ENCODE measurements around the gene TMCC1.
"Not testable (repeated sequence)": the region's sequence is repeated elsewhere in the genome, so short reads cannot be mapped to it uniquely, and the experiment has no call there.

GRCh38 chr3:129696430-129696829 is 197.1 kb downstream of the TMCC1 start:
- TF ChIP-seq PATZ1 (CRISPR knock-in tag; IDR thresholded peaks at IDR 0.05; ENCODE audit: borderline replicate concordance); ESRRG (CRISPR knock-in tag; IDR thresholded peaks at IDR 0.05); CSDC2 (CRISPR knock-in tag; IDR thresholded peaks at IDR 0.05); OSR1 (CRISPR knock-in tag; IDR thresholded peaks at IDR 0.05): not testable (repeated sequence)
